ENCODE data around the gene GPR39. TPM values are rescaled to one million over a fixed set of nuclear protein-coding genes. Genes with fewer than 3 reads are reported as not detected.
A peak's percentile ranks its signal among the peaks of the same experiment; 100 is the strongest.

Gene GPR39
- polyA plus RNA-seq, 1 donor from 2014 or later: 1.1 TPM

DNA sequence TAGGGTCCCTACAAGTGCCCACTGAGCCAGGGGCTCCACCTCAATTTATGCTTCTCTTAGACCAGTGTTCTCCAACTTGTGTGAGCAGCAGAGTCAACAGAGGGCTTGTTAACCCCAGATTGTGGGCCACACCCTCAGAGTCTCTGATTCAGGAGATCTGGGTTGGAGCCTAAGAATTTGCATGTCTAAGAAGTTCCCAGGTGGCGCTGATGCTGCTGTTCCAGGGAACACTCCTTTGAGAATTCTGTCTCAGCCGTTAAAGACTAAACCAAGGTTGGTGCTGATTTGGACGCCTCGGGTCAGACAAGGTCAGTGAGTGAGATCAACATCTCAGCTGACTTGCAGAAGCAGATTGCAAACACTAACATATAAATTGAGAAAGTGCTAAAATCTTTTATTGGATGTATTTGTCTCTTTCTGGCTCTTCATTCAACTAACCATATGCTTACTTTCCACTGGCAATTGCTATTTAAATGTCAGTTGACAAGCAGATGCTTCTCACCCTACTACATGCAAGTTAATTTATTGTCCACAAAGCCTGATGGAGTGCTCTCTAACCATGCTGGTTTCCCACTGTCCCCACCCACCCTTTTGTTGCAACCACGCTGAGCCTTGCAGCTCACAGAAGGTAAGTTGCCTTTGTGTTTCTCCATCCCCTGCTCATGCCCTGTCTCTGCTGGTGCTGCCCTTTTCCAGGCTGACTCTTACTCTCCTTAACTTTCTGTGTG is 221.9 kb downstream of the GPR39 start:
- H3K4me3 ChIP-seq (ENCODE audit: low read length): no peak overlapping the region
- no peak overlapping the region for H3K27ac ChIP-seq (ENCODE audit: low read length)
- no peaks in the 10 kb centered on the region for H4K20me1 ChIP-seq (ENCODE audit: insufficient read depth)
- H3K36me3 ChIP-seq (ENCODE audit: insufficient read depth, low read length): no peaks in the 10 kb centered on the region
- TF ChIP-seq EZH2 (IDR thresholded peaks at IDR 0.05; ENCODE audit: borderline replicate concordance, insufficient read depth, low read length, poor library complexity, severe bottlenecking) (no peak), MXI1 (conservative IDR thresholded peaks at IDR 0.05; ENCODE audit: poor library complexity, severe bottlenecking) (no peak), TAF1 (IDR thresholded peaks at IDR 0.05; ENCODE audit: low read depth) (no peak), EP300 (conservative IDR thresholded peaks at IDR 0.05; ENCODE audit: poor library complexity, severe bottlenecking) (no peak), POLR2AphosphoS5 (IDR thresholded peaks at IDR 0.05) (no peak), RAD21 (conservative IDR thresholded peaks at IDR 0.05) (no peak), SMC3 (conservative IDR thresholded peaks at IDR 0.05; ENCODE audit: poor library complexity) (no peak)
- TF ChIP-seq, protein P1, sequence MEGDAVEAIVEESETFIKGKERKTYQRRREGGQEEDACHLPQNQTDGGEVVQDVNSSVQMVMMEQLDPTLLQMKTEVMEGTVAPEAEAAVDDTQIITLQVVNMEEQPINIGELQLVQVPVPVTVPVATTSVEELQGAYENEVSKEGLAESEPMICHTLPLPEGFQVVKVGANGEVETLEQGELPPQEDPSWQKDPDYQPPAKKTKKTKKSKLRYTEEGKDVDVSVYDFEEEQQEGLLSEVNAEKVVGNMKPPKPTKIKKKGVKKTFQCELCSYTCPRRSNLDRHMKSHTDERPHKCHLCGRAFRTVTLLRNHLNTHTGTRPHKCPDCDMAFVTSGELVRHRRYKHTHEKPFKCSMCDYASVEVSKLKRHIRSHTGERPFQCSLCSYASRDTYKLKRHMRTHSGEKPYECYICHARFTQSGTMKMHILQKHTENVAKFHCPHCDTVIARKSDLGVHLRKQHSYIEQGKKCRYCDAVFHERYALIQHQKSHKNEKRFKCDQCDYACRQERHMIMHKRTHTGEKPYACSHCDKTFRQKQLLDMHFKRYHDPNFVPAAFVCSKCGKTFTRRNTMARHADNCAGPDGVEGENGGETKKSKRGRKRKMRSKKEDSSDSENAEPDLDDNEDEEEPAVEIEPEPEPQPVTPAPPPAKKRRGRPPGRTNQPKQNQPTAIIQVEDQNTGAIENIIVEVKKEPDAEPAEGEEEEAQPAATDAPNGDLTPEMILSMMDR (IDR thresholded peaks at IDR 0.05; ENCODE audit: poor library complexity, severe bottlenecking): no peak
- TF ChIP-seq, protein P2, sequence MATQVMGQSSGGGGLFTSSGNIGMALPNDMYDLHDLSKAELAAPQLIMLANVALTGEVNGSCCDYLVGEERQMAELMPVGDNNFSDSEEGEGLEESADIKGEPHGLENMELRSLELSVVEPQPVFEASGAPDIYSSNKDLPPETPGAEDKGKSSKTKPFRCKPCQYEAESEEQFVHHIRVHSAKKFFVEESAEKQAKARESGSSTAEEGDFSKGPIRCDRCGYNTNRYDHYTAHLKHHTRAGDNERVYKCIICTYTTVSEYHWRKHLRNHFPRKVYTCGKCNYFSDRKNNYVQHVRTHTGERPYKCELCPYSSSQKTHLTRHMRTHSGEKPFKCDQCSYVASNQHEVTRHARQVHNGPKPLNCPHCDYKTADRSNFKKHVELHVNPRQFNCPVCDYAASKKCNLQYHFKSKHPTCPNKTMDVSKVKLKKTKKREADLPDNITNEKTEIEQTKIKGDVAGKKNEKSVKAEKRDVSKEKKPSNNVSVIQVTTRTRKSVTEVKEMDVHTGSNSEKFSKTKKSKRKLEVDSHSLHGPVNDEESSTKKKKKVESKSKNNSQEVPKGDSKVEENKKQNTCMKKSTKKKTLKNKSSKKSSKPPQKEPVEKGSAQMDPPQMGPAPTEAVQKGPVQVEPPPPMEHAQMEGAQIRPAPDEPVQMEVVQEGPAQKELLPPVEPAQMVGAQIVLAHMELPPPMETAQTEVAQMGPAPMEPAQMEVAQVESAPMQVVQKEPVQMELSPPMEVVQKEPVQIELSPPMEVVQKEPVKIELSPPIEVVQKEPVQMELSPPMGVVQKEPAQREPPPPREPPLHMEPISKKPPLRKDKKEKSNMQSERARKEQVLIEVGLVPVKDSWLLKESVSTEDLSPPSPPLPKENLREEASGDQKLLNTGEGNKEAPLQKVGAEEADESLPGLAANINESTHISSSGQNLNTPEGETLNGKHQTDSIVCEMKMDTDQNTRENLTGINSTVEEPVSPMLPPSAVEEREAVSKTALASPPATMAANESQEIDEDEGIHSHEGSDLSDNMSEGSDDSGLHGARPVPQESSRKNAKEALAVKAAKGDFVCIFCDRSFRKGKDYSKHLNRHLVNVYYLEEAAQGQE (IDR thresholded peaks at IDR 0.05; ENCODE audit: borderline replicate concordance): no peak
- no peaks in the 10 kb centered on the region for H3K9me3 ChIP-seq (ENCODE audit: low read length)
- H3K79me2 ChIP-seq (replicated peaks; ENCODE audit: insufficient read depth, low read length): no peaks in the 10 kb centered on the region
- H3K9ac ChIP-seq (ENCODE audit: low read length): no peak overlapping the region
- H3F3A ChIP-seq (ENCODE audit: insufficient read depth, low read length, poor library complexity, severe bottlenecking): no peaks in the 10 kb centered on the region
- H3K4me2 ChIP-seq (ENCODE audit: low read length): no peak overlapping the region
- no peak overlapping the region for H2AFZ ChIP-seq (ENCODE audit: low read depth, low read length)
- H3K9me2 ChIP-seq (ENCODE audit: insufficient read depth, low read length): no peaks in the 10 kb centered on the region
- H3K27me3 ChIP-seq (ENCODE audit: insufficient read depth, low read depth, low read length): no peaks in the 10 kb centered on the region

DNA sequence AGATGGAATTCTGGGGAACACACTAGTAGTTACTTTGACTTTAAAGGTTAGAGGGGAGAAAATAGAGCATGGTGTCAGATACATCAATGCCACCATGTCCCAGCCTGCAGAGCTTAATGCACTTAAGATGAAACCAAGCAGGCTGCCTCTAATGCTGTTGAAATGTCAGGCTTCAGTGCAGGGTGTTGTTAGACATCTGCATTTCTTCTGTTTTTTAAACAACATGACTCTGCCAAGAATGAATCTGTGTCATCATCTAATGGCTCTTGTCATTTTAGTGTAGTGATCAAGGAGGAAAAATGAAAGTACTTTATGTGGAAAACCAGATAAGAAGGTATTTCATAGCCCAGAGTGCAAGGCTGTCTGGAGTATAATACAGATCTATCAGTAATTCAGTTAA is 223.5 kb downstream of the GPR39 start:
- Histone ChIP-seq H3K27me3 (ENCODE audit: insufficient read depth, low read depth, low read length) (no peaks in the 10 kb centered on the region), H3K79me2 (replicated peaks; ENCODE audit: insufficient read depth, low read length) (no peaks in the 10 kb centered on the region), H3F3A (ENCODE audit: insufficient read depth, low read length, poor library complexity, severe bottlenecking) (no peaks in the 10 kb centered on the region), H3K27ac (ENCODE audit: low read length) (peak overlapping the region; percentile 22), H3K9me3 (ENCODE audit: low read length) (no peaks in the 10 kb centered on the region), H3K4me3 (ENCODE audit: low read length) (no peak overlapping the region), H2AFZ (ENCODE audit: low read depth, low read length) (no peak overlapping the region), H4K20me1 (ENCODE audit: insufficient read depth) (no peaks in the 10 kb centered on the region), H3K4me2 (ENCODE audit: low read length) (no peak overlapping the region), H3K9ac (ENCODE audit: low read length) (no peak overlapping the region), H3K9me2 (ENCODE audit: insufficient read depth, low read length) (no peaks in the 10 kb centered on the region), H3K36me3 (ENCODE audit: insufficient read depth, low read length) (peaks cover 7% of the 10 kb centered on the region)
- TF ChIP-seq EZH2 (IDR thresholded peaks at IDR 0.05; ENCODE audit: borderline replicate concordance, insufficient read depth, low read length, poor library complexity, severe bottlenecking) (no peak), MXI1 (conservative IDR thresholded peaks at IDR 0.05; ENCODE audit: poor library complexity, severe bottlenecking) (peak; percentile 21), POLR2AphosphoS5 (IDR thresholded peaks at IDR 0.05) (peak; percentile 83), TAF1 (IDR thresholded peaks at IDR 0.05; ENCODE audit: low read depth) (no peak), EP300 (conservative IDR thresholded peaks at IDR 0.05; ENCODE audit: poor library complexity, severe bottlenecking) (peak; percentile 98), RAD21 (conservative IDR thresholded peaks at IDR 0.05) (peak; percentile 32), SMC3 (conservative IDR thresholded peaks at IDR 0.05; ENCODE audit: poor library complexity) (no peak)
- TF ChIP-seq, protein P1 (IDR thresholded peaks at IDR 0.05; ENCODE audit: poor library complexity, severe bottlenecking): no peak
- TF ChIP-seq, protein P2 (IDR thresholded peaks at IDR 0.05; ENCODE audit: borderline replicate concordance): peak; percentile 88
